Measurements from ENCODE around the gene DHRS1. TPM values are rescaled to one million over a fixed set of nuclear protein-coding genes. Genes with fewer than 3 reads are reported as not detected.

DHRS1 gene
- total RNA-seq, 1 experiment from 2014 or later, result 8.9 TPM

GRCh38 chr14:24304019-24304387 is 4.4 kb upstream of the DHRS1 start:
- BruUV-seq (replicated peaks), result no TSS peak
- peaks cover 7% of the 10 kb centered on the region; the same call in 1 of the 2 replicates for H3K4me1 ChIP-seq (ENCODE audit: control insufficient read depth, insufficient read depth, low read length)
- H3K9me3 ChIP-seq (ENCODE audit: control insufficient read depth, insufficient read depth, low read depth, low read length), result no peaks in the 10 kb centered on the region
- H3K4me3 ChIP-seq (ENCODE audit: low read depth in 2 of 2, low read length in 2 of 2), result no peak overlapping the region
- POLR2A ChIA-PET, result no interaction called here
- H3K27ac ChIP-seq (ENCODE audit: low read length), result no peak overlapping the region
- ATAC-seq (no peak), DNase-seq (ENCODE audit: low read depth, low spot score) (no peak)
- peaks cover 9% of the 10 kb centered on the region; the same call in 1 of the 2 replicates for H3K36me3 ChIP-seq (ENCODE audit: control insufficient read depth, insufficient read depth, low read length)
- in situ Hi-C loops (cut with HindIII; ENCODE audit: low pct_unique_long_range_greater_than_20kb, low sequenced_read_pairs) (no loop called here), intact Hi-C loops (cut with micrococcal nuclease; ENCODE audit: unreplicated experiment) (no loop called here)
- CTCF ChIA-PET, result no interaction called here
- TF ChIP-seq REST (IDR thresholded peaks at IDR 0.05; ENCODE audit: insufficient read depth in 1 of 2, low read depth in 2 of 2, low read length in 1 of 2), result no peak
- no peak for TF ChIP-seq SIN3A (IDR thresholded peaks at IDR 0.05; ENCODE audit: borderline replicate concordance, insufficient read depth, low read depth, low read length)
- TF ChIP-seq CTCF (IDR thresholded peaks at IDR 0.05), result no peak
- no peak for TF ChIP-seq POLR2AphosphoS5 (IDR thresholded peaks at IDR 0.05; ENCODE audit: low read depth, low read length)
- no peak for TF ChIP-seq TCF7L2 (IDR thresholded peaks at IDR 0.05; ENCODE audit: low read depth, low read length)
- no peaks in the 10 kb centered on the region for H3K27me3 ChIP-seq (ENCODE audit: control insufficient read depth, insufficient read depth, low read length)

GRCh38 chr14:24300326-24300980 is 873 bp upstream of the DHRS1 start:
- TF ChIP-seq CTCF (IDR thresholded peaks at IDR 0.05) (no peak), SIN3A (IDR thresholded peaks at IDR 0.05; ENCODE audit: borderline replicate concordance, insufficient read depth, low read depth, low read length) (no peak), POLR2AphosphoS5 (IDR thresholded peaks at IDR 0.05; ENCODE audit: low read depth, low read length) (no peak), TCF7L2 (IDR thresholded peaks at IDR 0.05; ENCODE audit: low read depth, low read length) (no peak), REST (IDR thresholded peaks at IDR 0.05; ENCODE audit: insufficient read depth in 1 of 2, low read depth in 2 of 2, low read length in 1 of 2) (no peak)
- no TSS peak for BruUV-seq (replicated peaks)
- H3K27me3 ChIP-seq (ENCODE audit: control insufficient read depth, insufficient read depth, low read length), result no peaks in the 10 kb centered on the region
- no peak for ATAC-seq
- H3K4me3 ChIP-seq (ENCODE audit: low read depth in 2 of 2, low read length in 2 of 2), result peak overlapping the region; percentile 89 to 92
- H3K4me1 ChIP-seq (ENCODE audit: control insufficient read depth, insufficient read depth, low read length), result peaks cover 7% of the 10 kb centered on the region; the same call in 1 of the 2 replicates
- no peaks in the 10 kb centered on the region for H3K9me3 ChIP-seq (ENCODE audit: control insufficient read depth, insufficient read depth, low read depth, low read length)
- DNase-seq (ENCODE audit: low read depth, low spot score), result no peak
- peak overlapping the region; percentile 77 for H3K27ac ChIP-seq (ENCODE audit: low read length)
- ChIA-PET CTCF (interaction anchor here (0.6 kb wide), 1 partner anchor 69 kb away, joined by 12 read pairs; no protein-coding TSS in a partner anchor), POLR2A (interaction anchor here (0.6 to 0.7 kb wide), 3 partner anchors 53 to 58 kb away, joined by 3 to 4 read pairs (median 3); partner anchors contain the start of gene TINF2)
- H3K36me3 ChIP-seq (ENCODE audit: control insufficient read depth, insufficient read depth, low read length), result peaks cover 9% of the 10 kb centered on the region; the same call in 1 of the 2 replicates
- intact Hi-C loops (cut with micrococcal nuclease; ENCODE audit: unreplicated experiment) (no loop called here), in situ Hi-C loops (cut with HindIII; ENCODE audit: low pct_unique_long_range_greater_than_20kb, low sequenced_read_pairs) (no loop called here)

Measured in Panc1 (cell line).